H7 (cell line): ENCODE measurements around the gene SFT2D1. TPM values are rescaled to one million over a fixed set of nuclear protein-coding genes. Genes with fewer than 3 reads are reported as not detected.

Experiments used
- DNase-seq: peaks from one replicate; pipeline ENCODE4 v3.0.0; 2012
- H3K27me3 ChIP-seq: 2 replicates; pipeline ENCODE4 v1.6.0; 2011; ENCODE audit warnings: mild to moderate bottlenecking, low read length; ENCODE audit not compliant: control insufficient read depth, insufficient read depth
- H3K36me3 ChIP-seq: replicated peaks from 2 replicates; pipeline ENCODE4 v1.5.1; 2011; ENCODE audit warnings: low read length; ENCODE audit not compliant: control insufficient read depth, insufficient read depth
- H3K4me3 ChIP-seq: 2 replicates; pipeline ENCODE4 v1.5.1; 2011; ENCODE audit warnings: low read depth, mild to moderate bottlenecking, control low read depth, low read length, moderate library complexity; ENCODE audit not compliant: insufficient read depth
- total RNA-seq: library from RNA; depleted of rRNA; stranded (reverse); fragments of >200 nt; shearing (Covaris generic); gene quantifications from 2 replicates; pipeline ENCODE4 v1.2.3, GENCODE V29; 2014

Gene SFT2D1
- total RNA-seq, 1 experiment from 2014 or later, result 58.0 TPM

GRCh38 chr6:166293731-166294584 lies 48.4 kb downstream of the SFT2D1 start:
- H3K4me3 ChIP-seq, result no peak overlapping the region
- no peaks in the 10 kb centered on the region for H3K36me3 ChIP-seq
- no peaks in the 10 kb centered on the region for H3K27me3 ChIP-seq
- no peak for DNase-seq

DNA sequence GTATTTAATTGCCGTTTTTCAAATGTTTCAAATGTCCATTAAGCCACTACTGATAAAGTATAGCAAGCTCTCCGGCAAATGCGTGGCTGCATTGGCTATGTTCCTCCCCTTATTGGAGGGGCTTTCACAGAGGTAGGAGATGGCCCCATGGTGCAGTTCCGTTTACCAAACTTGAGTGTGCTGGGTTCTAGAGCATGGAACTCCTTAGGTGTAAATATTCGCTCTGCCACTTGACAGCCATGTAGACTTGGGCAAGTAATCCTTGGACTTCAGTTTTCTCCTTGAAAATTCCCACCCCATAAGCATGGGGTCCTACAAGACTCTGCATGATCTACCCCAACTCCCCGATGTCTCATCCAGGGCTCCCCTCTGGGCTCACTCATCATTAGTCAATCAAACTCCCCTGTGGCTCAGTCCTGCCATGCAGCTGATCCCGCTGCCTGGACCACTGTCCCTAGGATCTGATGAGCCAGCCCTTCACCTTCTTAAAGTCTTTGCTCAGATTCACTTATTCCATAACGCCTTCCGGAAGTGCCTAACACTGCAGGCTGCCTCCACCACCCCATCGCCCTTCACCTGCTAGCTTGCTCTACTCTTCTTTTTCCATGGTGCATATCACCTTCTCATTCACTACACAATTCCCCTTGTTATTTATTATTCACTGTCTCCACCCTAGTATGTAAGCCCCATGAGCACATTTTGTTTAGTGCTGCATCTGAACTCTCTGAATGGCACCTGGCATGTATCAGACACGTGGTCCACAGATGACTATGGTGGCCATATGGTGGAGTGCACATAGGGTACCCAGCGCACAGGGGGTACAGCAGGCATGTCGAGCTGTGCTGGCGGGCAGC lies 52.9 kb downstream of the SFT2D1 start:
- no peak for DNase-seq
- H3K4me3 ChIP-seq, result no peak overlapping the region
- H3K36me3 ChIP-seq, result no peaks in the 10 kb centered on the region
- no peaks in the 10 kb centered on the region for H3K27me3 ChIP-seq

GRCh38 chr6:166286839-166287271 lies 55.5 kb downstream of the SFT2D1 start:
- H3K27me3 ChIP-seq, result no peaks in the 10 kb centered on the region; the same call in 1 of the 2 replicates
- no peak overlapping the region for H3K4me3 ChIP-seq
- H3K36me3 ChIP-seq, result no peaks in the 10 kb centered on the region
- no peak for DNase-seq

- H3K4me3 ChIP-seq, result no peak overlapping the region
- no peaks in the 10 kb centered on the region; the same call in 1 of the 2 replicates for H3K27me3 ChIP-seq
- H3K36me3 ChIP-seq, result no peaks in the 10 kb centered on the region
- no peak for DNase-seq
Observed at GRCh38 chr6:166285233-166285632, 57.1 kb downstream of the SFT2D1 start.

DNA sequence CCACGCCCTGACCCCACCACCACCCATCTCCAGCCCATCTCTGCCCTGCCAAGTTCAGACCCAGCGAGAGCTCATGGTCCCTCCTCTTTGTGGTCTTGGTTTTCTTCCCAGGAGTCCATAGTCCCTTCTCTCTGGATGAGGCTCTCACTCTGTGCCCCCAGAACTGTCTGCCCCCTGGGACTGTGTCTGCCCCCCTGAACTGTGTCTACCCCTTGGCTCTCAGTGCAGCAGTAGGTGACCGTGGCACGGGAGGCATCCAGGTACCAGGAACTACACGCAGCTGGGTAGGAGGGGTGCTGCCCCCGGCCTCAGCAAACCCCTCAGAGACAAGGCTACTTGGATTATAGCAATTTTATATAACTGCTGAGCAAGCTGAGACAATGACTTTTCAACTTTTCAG lies 57.7 kb downstream of the SFT2D1 start:
- Histone ChIP-seq H3K4me3 (no peak overlapping the region), H3K27me3 (no peaks in the 10 kb centered on the region; the same call in 1 of the 2 replicates), H3K36me3 (no peaks in the 10 kb centered on the region)
- no peak for DNase-seq

- DNase-seq, result no peak
- no peaks in the 10 kb centered on the region; the same call in 1 of the 2 replicates for H3K27me3 ChIP-seq
- no peak overlapping the region for H3K4me3 ChIP-seq
- no peaks in the 10 kb centered on the region for H3K36me3 ChIP-seq
Observed at GRCh38 chr6:166282394-166283032, 59.8 kb downstream of the SFT2D1 start.

DNA sequence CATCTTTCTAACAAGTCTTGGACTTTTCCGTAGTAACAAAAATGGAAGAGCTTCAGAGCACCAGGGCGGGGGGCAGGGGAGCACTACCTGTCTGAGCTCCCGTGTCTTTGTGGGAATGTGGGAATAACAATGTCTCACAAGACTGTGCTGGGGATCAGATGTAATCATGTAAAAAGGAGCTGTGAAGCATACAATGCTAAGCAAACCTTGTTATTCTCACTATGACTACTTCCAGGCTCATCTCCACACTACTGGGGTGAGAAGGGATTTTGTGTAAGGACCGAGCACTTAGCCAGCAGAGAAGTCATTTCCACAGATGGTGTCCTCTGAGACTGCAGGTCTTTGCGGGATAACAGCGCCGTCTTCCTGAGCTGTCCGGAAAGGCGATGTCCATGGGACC lies 61.2 kb downstream of the SFT2D1 start:
- Histone ChIP-seq H3K4me3 (no peak overlapping the region), H3K36me3 (no peaks in the 10 kb centered on the region), H3K27me3 (no peaks in the 10 kb centered on the region; the same call in 1 of the 2 replicates)
- no peak for DNase-seq

DNA sequence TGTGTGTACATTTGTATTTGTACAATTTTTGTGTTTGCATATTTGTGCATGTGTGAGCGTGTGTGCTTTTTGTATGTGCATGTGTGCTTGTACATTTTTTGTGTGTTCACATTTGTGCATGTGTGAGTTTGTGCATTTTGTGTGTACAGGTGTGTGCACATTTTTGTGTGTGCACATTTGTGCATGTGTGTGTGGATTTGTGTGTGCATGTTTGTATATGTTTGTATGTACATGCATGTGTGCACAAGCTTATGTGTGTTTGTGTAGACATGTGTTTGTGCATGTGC lies 63.0 kb downstream of the SFT2D1 start:
- H3K4me3 ChIP-seq, result no peak overlapping the region
- no peaks in the 10 kb centered on the region; the same call in 1 of the 2 replicates for H3K27me3 ChIP-seq
- no peak for DNase-seq
- no peaks in the 10 kb centered on the region for H3K36me3 ChIP-seq

GRCh38 chr6:166278579-166279392 lies 63.6 kb downstream of the SFT2D1 start:
- no peak for DNase-seq
- Histone ChIP-seq H3K27me3 (no peaks in the 10 kb centered on the region; the same call in 1 of the 2 replicates), H3K4me3 (no peak overlapping the region), H3K36me3 (no peaks in the 10 kb centered on the region)

GRCh38 chr6:166277892-166278578 lies 64.3 kb downstream of the SFT2D1 start:
- H3K27me3 ChIP-seq, result no peaks in the 10 kb centered on the region
- no peaks in the 10 kb centered on the region for H3K36me3 ChIP-seq
- no peak for DNase-seq
- no peak overlapping the region for H3K4me3 ChIP-seq

GRCh38 chr6:166277018-166277417 lies 65.3 kb downstream of the SFT2D1 start:
- DNase-seq, result peak; percentile 46
- Histone ChIP-seq H3K36me3 (no peaks in the 10 kb centered on the region), H3K27me3 (no peaks in the 10 kb centered on the region), H3K4me3 (no peak overlapping the region)

- Histone ChIP-seq H3K36me3 (no peaks in the 10 kb centered on the region), H3K4me3 (no peak overlapping the region), H3K27me3 (no peaks in the 10 kb centered on the region; the same call in 1 of the 2 replicates)
- DNase-seq, result peak; percentile 90
Observed at GRCh38 chr6:166275714-166276166, 66.6 kb downstream of the SFT2D1 start.

- DNase-seq, result no peak
- no peak overlapping the region for H3K4me3 ChIP-seq
- no peaks in the 10 kb centered on the region for H3K36me3 ChIP-seq
- no peaks in the 10 kb centered on the region; the same call in 1 of the 2 replicates for H3K27me3 ChIP-seq
Observed at GRCh38 chr6:166274739-166275370, 67.5 kb downstream of the SFT2D1 start.
